ENCODE results near the gene DPP9.

Gene DPP9

GRCh38 chr19:4760285-4760650 lies 36.6 kb upstream of the DPP9 start:
- DNase-seq (ENCODE audit: insufficient read length, low spot score), result no peak
- no peak for TF ChIP-seq CTCF (IDR thresholded peaks at IDR 0.05; ENCODE audit: insufficient read depth, missing control alignments)
- no peak for FAIRE-seq

- no peak for TF ChIP-seq CTCF (IDR thresholded peaks at IDR 0.05; ENCODE audit: insufficient read depth, missing control alignments)
- DNase-seq (ENCODE audit: insufficient read length, low spot score), result peak; percentile 99
- no peak for FAIRE-seq
Measured at GRCh38 chr19:4759388-4760284, 36.0 kb upstream of the DPP9 start.

GRCh38 chr19:4758659-4759058 lies 35.0 kb upstream of the DPP9 start:
- no peak for DNase-seq (ENCODE audit: insufficient read length, low spot score)
- no peak for FAIRE-seq
- no peak for TF ChIP-seq CTCF (IDR thresholded peaks at IDR 0.05; ENCODE audit: insufficient read depth, missing control alignments)

GRCh38 chr19:4758082-4758481 lies 34.4 kb upstream of the DPP9 start:
- FAIRE-seq, result no peak
- DNase-seq (ENCODE audit: insufficient read length, low spot score), result no peak
- no peak for TF ChIP-seq CTCF (IDR thresholded peaks at IDR 0.05; ENCODE audit: insufficient read depth, missing control alignments)

GRCh38 chr19:4755459-4755858 lies 31.8 kb upstream of the DPP9 start:
- FAIRE-seq (no peak), DNase-seq (ENCODE audit: insufficient read length, low spot score) (no peak)
- TF ChIP-seq CTCF (IDR thresholded peaks at IDR 0.05; ENCODE audit: insufficient read depth, missing control alignments), result no peak

GRCh38 chr19:4754248-4754647 lies 30.6 kb upstream of the DPP9 start:
- FAIRE-seq (no peak), DNase-seq (ENCODE audit: insufficient read length, low spot score) (no peak)
- TF ChIP-seq CTCF (IDR thresholded peaks at IDR 0.05; ENCODE audit: insufficient read depth, missing control alignments), result no peak

- FAIRE-seq (no peak), DNase-seq (ENCODE audit: insufficient read length, low spot score) (no peak)
Measured at GRCh38 chr19:4749870-4750590, 26.4 kb upstream of the DPP9 start.

More at GRCh38 chr19:4749870-4750590, 26.4 kb upstream of the DPP9 start:
- no peak for TF ChIP-seq CTCF (IDR thresholded peaks at IDR 0.05; ENCODE audit: insufficient read depth, missing control alignments)
